H1 (cell line): ENCODE data around the gene BAIAP2. TPM values are rescaled to one million over a fixed set of nuclear protein-coding genes. Genes with fewer than 3 reads are reported as not detected.
A peak's percentile ranks its signal among the peaks of the same experiment; 100 is the strongest.

Experiments used
- CTCF ChIA-PET: fragments of 300-600 bp; sonication (Branson Sonifier 250); formaldehyde crosslinking; loops from one replicate; lab custom pipeline; 2021; ENCODE audit not compliant: partially characterized antibody; lab: Charles Lee
- POLR2A ChIA-PET: fragments of 300-600 bp; sonication (Branson Sonifier 250); formaldehyde crosslinking; loops from one replicate; lab custom pipeline; 2021; ENCODE audit warnings: inconsistent platforms; ENCODE audit not compliant: partially characterized antibody; lab: Charles Lee
- DNase-seq, 2 experiments: peaks; one replicate each; pipeline versions ENCODE4 v3.0.0 to v3.0.0-alpha.2; 2010 to 2022; ENCODE audit warnings: low spot score in 2 of 2, low read depth in 1 of 2, mixed read lengths in 1 of 2
- FAIRE-seq: peaks from 2 replicates; lab custom pipeline; 2011; peaks lifted over from hg19 to GRCh38; lab: Jason Lieb, UNC
- H2AFZ ChIP-seq: 2 replicates; pipeline ENCODE4 v1.8.1; 2012; ENCODE audit warnings: low read length, inconsistent platforms
- H2AK5ac ChIP-seq: 2 replicates; pipeline ENCODE4 v1.6.1; 2013; ENCODE audit warnings: low read depth, low read length
- H2BK120ac ChIP-seq: replicated peaks from 2 replicates; pipeline ENCODE3; 2013; ENCODE audit warnings: low read depth, low read length, inconsistent platforms
- H2BK12ac ChIP-seq: 2 replicates; pipeline ENCODE4 v1.6.1; 2013; ENCODE audit warnings: low read depth, low read length
- H2BK15ac ChIP-seq: 2 replicates; pipeline ENCODE4 v1.6.1; 2013; ENCODE audit warnings: low read length
- H2BK20ac ChIP-seq: 2 replicates; pipeline ENCODE4 v1.6.1; 2013; ENCODE audit warnings: low read length
- H2BK5ac ChIP-seq: 2 replicates; pipeline ENCODE4 v1.6.1; 2013; ENCODE audit warnings: low read depth, low read length
- H3K14ac ChIP-seq: 2 replicates; pipeline ENCODE4 v1.6.1; 2013; ENCODE audit warnings: inconsistent platforms; ENCODE audit not compliant: insufficient read length
- H3K18ac ChIP-seq: 2 replicates; pipeline ENCODE4 v1.6.1; 2013; ENCODE audit warnings: low read length; ENCODE audit errors: extremely low read depth
- H3K23ac ChIP-seq: 2 replicates; pipeline ENCODE4 v1.6.1; 2013; ENCODE audit warnings: inconsistent platforms; ENCODE audit not compliant: insufficient read length
- H3K23me2 ChIP-seq: 2 replicates; pipeline ENCODE4 v1.6.1; 2013; ENCODE audit warnings: low read depth, low read length
- H3K27ac ChIP-seq: 2 replicates; pipeline ENCODE4 v1.6.1; 2011; ENCODE audit warnings: low read depth, low read length, inconsistent platforms
- H3K27me3 ChIP-seq, 4 experiments: replicated peaks in 1 of 4; 1 replicate in 1 of 4; 2 replicates in 3 of 4; pipeline versions ENCODE4 v1.6.1 to v1.8.1; 2011 to 2013; ENCODE audit warnings: low read length in 3 of 4, mild to moderate bottlenecking in 3 of 4, inconsistent platforms in 2 of 4, mixed read lengths in 2 of 4, moderate library complexity in 1 of 4; ENCODE audit not compliant: control insufficient read depth in 3 of 4, insufficient read depth in 3 of 4; ENCODE audit errors: extremely low read depth in 1 of 4
- H3K36me3 ChIP-seq, 4 experiments: 2 replicates each; pipeline versions ENCODE4 v1.6.1 to v1.8.1; 2011 to 2013; ENCODE audit warnings: mild to moderate bottlenecking in 4 of 4, low read length in 3 of 4, moderate library complexity in 2 of 4, control low read depth in 1 of 4, inconsistent platforms in 1 of 4; ENCODE audit not compliant: insufficient read depth in 4 of 4, control insufficient read depth in 2 of 4
- H3K4ac ChIP-seq: replicated peaks from 2 replicates; pipeline ENCODE3; 2013; ENCODE audit warnings: low read length, low read depth, mixed read lengths, inconsistent platforms; ENCODE audit not compliant: insufficient read length
- H3K4me1 ChIP-seq, 4 experiments: replicated peaks in 1 of 4; 1 replicate in 1 of 4; 2 replicates in 3 of 4; pipeline versions ENCODE4 v1.6.1 to v1.8.1; 2011 to 2013; ENCODE audit warnings: low read length in 3 of 4, inconsistent platforms in 2 of 4, mixed read lengths in 1 of 4; ENCODE audit not compliant: insufficient read depth in 4 of 4, control insufficient read depth in 3 of 4
- H3K4me2 ChIP-seq, 2 experiments: 2 replicates each; pipeline versions ENCODE4 v1.6.1 to v1.8.1; 2011 to 2013; ENCODE audit warnings: low read depth in 2 of 2, low read length in 2 of 2, control low read depth in 1 of 2, inconsistent platforms in 1 of 2, mild to moderate bottlenecking in 1 of 2; ENCODE audit not compliant: insufficient read depth in 1 of 2
- H3K4me3 ChIP-seq, 4 experiments: fragments of 200-600, 300-600 bp in 1 of 4; sonication (generic), shearing (Covaris generic), sonication (Bioruptor Twin) in 1 of 4; 2 replicates each; pipeline versions ENCODE4 v1.5.1 to v1.8.1; 2011 to 2016; ENCODE audit warnings: low read length in 4 of 4, low read depth in 3 of 4, control low read depth in 2 of 4, inconsistent platforms in 2 of 4, mild to moderate bottlenecking in 2 of 4, mixed read lengths in 1 of 4, moderate library complexity in 1 of 4; ENCODE audit not compliant: insufficient read depth in 2 of 4; ENCODE audit errors: extremely low read depth in 1 of 4
- H3K56ac ChIP-seq: replicated peaks from 2 replicates; pipeline ENCODE3; 2013; ENCODE audit warnings: low read depth, mild to moderate bottlenecking, mixed read lengths, low read length, inconsistent platforms; ENCODE audit not compliant: insufficient read length
- H3K79me1 ChIP-seq: 2 replicates; pipeline ENCODE4 v1.6.1; 2013; ENCODE audit warnings: low read depth, low read length, control low read depth
- H3K79me2 ChIP-seq, 2 experiments: 2 replicates each; pipeline versions ENCODE4 v1.6.1 to v1.8.1; 2012 to 2013; ENCODE audit warnings: low read length in 2 of 2, mild to moderate bottlenecking in 2 of 2, inconsistent platforms in 1 of 2; ENCODE audit not compliant: insufficient read depth in 2 of 2, control insufficient read depth in 1 of 2
- H3K9ac ChIP-seq, 4 experiments: replicated peaks in 1 of 4; 1 replicate in 1 of 4; 2 replicates in 3 of 4; pipeline versions ENCODE4 v1.6.1 to v1.8.1; 2011 to 2013; ENCODE audit warnings: low read depth in 3 of 4, low read length in 3 of 4, control low read depth in 2 of 4, mild to moderate bottlenecking in 2 of 4, moderate library complexity in 2 of 4, inconsistent platforms in 1 of 4; ENCODE audit errors: extremely low read depth in 1 of 4
- H3K9me3 ChIP-seq, 2 experiments: 2 replicates each; pipeline versions ENCODE4 v1.6.1 to v1.8.1; 2012 to 2013; ENCODE audit warnings: mild to moderate bottlenecking in 2 of 2, moderate library complexity in 2 of 2, control low read depth in 1 of 2, inconsistent platforms in 1 of 2, low read depth in 1 of 2, low read length in 1 of 2, mixed read lengths in 1 of 2; ENCODE audit not compliant: insufficient read depth in 2 of 2
- H4K20me1 ChIP-seq, 2 experiments: replicated peaks in 1 of 2; 2 replicates each; pipeline versions ENCODE3 to v1.8.1; 2011 to 2013; ENCODE audit warnings: inconsistent platforms in 2 of 2, low read length in 2 of 2, mild to moderate bottlenecking in 1 of 2; ENCODE audit not compliant: insufficient read depth in 2 of 2, control insufficient read depth in 1 of 2
- H4K5ac ChIP-seq: 2 replicates; pipeline ENCODE4 v1.6.1; 2013; ENCODE audit warnings: low read length, low read depth, mixed read lengths, inconsistent platforms; ENCODE audit not compliant: insufficient read length
- H4K8ac ChIP-seq: 2 replicates; pipeline ENCODE4 v1.8.0; 2013; ENCODE audit warnings: mild to moderate bottlenecking, moderate library complexity, low read length, inconsistent platforms; ENCODE audit not compliant: insufficient read depth; ENCODE audit errors: extremely low read depth
- H4K91ac ChIP-seq: replicated peaks from 2 replicates; pipeline ENCODE3; 2013; ENCODE audit warnings: low read length, mixed read lengths, inconsistent platforms; ENCODE audit not compliant: insufficient read length
- CHD2 ChIP-seq: IDR thresholded peaks from 2 replicates; pipeline ENCODE4 v1.6.1; 2012; ENCODE audit warnings: low read length, improper control_type of control experiment
- CREB1 ChIP-seq: IDR thresholded peaks from 2 replicates; pipeline ENCODE4 v1.6.1; 2012; ENCODE audit warnings: inconsistent platforms
- CTBP2 ChIP-seq: IDR thresholded peaks from 2 replicates; pipeline ENCODE4 v1.7.0; 2011; ENCODE audit warnings: borderline replicate concordance, mild to moderate bottlenecking, moderate library complexity, mixed read lengths, low read length; ENCODE audit not compliant: insufficient read depth, insufficient read length
- EP300 ChIP-seq, 2 experiments: IDR thresholded peaks; 1 replicate in 1 of 2; 2 replicates in 1 of 2; pipeline ENCODE4 v1.6.1; 2011 to 2012; ENCODE audit warnings: low read depth in 2 of 2, low read length in 2 of 2, mild to moderate bottlenecking in 2 of 2, borderline replicate concordance in 1 of 2, inconsistent platforms in 1 of 2, moderate library complexity in 1 of 2
- MAFK ChIP-seq: IDR thresholded peaks from 2 replicates; pipeline ENCODE4 v1.6.1; 2012; ENCODE audit warnings: low read depth, mild to moderate bottlenecking, improper control_type of control experiment, low read length
- RAD21 ChIP-seq, 2 experiments: IDR thresholded peaks in 1 of 2; conservative IDR thresholded peaks in 1 of 2; 2 replicates each; pipeline ENCODE4 v1.6.1; 2011; ENCODE audit warnings: low read depth in 2 of 2, low read length in 2 of 2, improper control_type of control experiment in 1 of 2, inconsistent platforms in 1 of 2, mild to moderate bottlenecking in 1 of 2, moderate library complexity in 1 of 2
- SP2 ChIP-seq: IDR thresholded peaks from 2 replicates; pipeline ENCODE4 v1.6.1; 2012; ENCODE audit warnings: mild to moderate bottlenecking, low read length, inconsistent platforms
- SP4 ChIP-seq: IDR thresholded peaks from 2 replicates; pipeline ENCODE4 v1.6.1; 2012; ENCODE audit warnings: low read length, inconsistent platforms
- WGBS, 2 experiments: shearing (Covaris generic) in 1 of 2; methylation state at CpG; one replicate each; pipeline versions ENCODE4 v1.1.6 to v1.1.7; 2013 to 2015; ENCODE audit warnings: low lambda C conversion rate in 2 of 2, mixed read lengths in 2 of 2, inconsistent platforms in 1 of 2, low coverage in 1 of 2, missing lambda C conversion rate in 1 of 2; ENCODE audit not compliant: insufficient replicate concordance in 2 of 2, insufficient coverage in 1 of 2, insufficient read length in 1 of 2; ENCODE audit errors: extremely low coverage in 1 of 2, missing lambda C conversion rate in 1 of 2; 5-methylcytosine and 5-hydroxymethylcytosine counted together
- polyA plus RNA-seq, 7 experiments: library from polyadenylated mRNA; depleted of rRNA in 3 of 7; stranded (reverse) in 5 of 7; unstranded in 2 of 7; fragments of >200 nt in 5 of 7; fragments of 200-250 nt in 2 of 7; gene quantifications; 1 replicate in 5 of 7; 2 replicates in 1 of 7; 4 replicates in 1 of 7; pipeline versions ENCODE4 v1.2.1 to v1.2.3, GENCODE V29; 2011 to 2013; ENCODE audit warnings: missing spikeins in 2 of 7, mixed read lengths in 2 of 7
- total RNA-seq: library from RNA; stranded (reverse); fragmentation: NEBNext Ultra II Directional; extraction: Animal tissue kit (Norgen Biotek cat#: 25700); gene quantifications from 2 replicates; pipeline ENCODE4 v1.2.1, GENCODE V29; 2021
- TF ChIP-seq, protein P1 (sequence below): IDR thresholded peaks from 2 replicates; pipeline ENCODE4 v1.6.1; 2011; ENCODE audit warnings: low read depth, mild to moderate bottlenecking, low read length; ENCODE audit not compliant: insufficient read depth

The BAIAP2 gene
- total and polyA plus RNA-seq, 2 of the 8 experiments (the other 6 are each of a cell fraction or from before 2014, with no cell fraction given) = 10.0 to 22.8 TPM

DNA sequence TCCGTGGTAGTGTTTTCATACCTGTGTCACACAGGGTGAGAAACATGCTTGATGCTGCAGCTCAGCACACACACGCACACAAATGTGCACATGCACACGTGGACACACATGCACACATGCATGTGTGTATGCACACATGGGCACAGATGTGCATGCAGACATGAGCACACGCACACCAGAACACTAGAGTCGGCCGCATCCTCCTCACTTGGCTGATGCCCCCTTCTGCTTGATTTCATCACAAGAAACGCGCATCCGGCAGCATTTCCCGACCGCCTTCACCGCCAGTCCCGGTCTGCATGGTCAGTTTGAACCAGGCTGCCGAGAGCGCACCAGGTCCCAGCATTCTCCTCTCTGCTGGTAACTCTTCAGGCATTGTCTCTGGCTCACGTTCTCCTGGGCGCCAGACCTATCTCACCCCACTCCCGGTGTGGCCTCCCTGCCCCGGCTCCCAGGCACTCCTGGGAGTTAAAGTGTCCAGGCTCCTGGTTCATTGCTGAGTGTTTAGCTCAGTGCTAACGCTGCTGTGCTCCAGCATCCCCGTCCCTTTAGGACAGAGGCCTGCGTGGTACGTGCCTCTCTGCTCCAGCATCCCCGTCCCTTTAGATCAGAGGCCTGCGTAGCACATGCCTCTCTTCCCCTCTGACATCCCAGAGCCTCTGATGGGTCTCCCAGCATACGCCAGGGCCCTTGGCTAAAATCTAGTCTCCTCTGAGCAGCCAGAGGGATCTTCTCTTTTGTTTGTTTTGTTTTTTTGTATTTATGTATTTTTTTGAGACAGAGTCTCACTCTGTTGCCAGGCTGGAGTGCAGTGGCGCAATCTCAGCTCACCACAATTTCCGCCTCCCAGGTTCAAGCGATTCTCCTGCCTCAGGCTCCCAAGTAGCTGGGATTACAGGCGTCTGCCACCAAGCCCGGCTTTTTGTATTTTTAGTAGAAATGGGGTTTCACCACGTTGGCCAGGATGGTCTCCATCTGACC lies 16.0 kb downstream of the BAIAP2 start:
- H3K4me2 ChIP-seq = no peak overlapping the region
- peaks cover 15% of the 10 kb centered on the region for H3K79me1 ChIP-seq
- peaks cover 0 to 12% of the 10 kb centered on the region in 2 experiments; a peak in 1 of 4 replicates for H3K79me2 ChIP-seq
- H4K91ac ChIP-seq = peak overlapping the region; percentile 25
- no peak for FAIRE-seq
- peak overlapping the region; percentile 16; the same call in 1 of the 2 replicates for H2AK5ac ChIP-seq
- CTCF ChIA-PET = interaction anchor here (0.7 to 15.3 kb wide), 6 partner anchors 9 to 65 kb away, joined by 3 to 103 read pairs (median 8); no protein-coding TSS in a partner anchor
- no peaks in the 10 kb centered on the region; a peak in 1 of 8 replicates for H3K36me3 ChIP-seq
- no peak overlapping the region for H3K14ac ChIP-seq
- no peak for DNase-seq
- no peak overlapping the region for H2BK120ac ChIP-seq
- H2BK5ac ChIP-seq = peak overlapping the region; percentile 75; the same call in 1 of the 2 replicates
- no peak overlapping the region for H3K9ac ChIP-seq
- no peak overlapping the region for H2BK20ac ChIP-seq
- no peak overlapping the region for H3K4me3 ChIP-seq
- 0 out of 2 replicates have a peak overlapping the region, but pooled peaks have one; percentile 53 for H2BK15ac ChIP-seq
- no peak overlapping the region for H3K23ac ChIP-seq
- H4K20me1 ChIP-seq = peaks cover 0 to 18% of the 10 kb centered on the region in 2 experiments
- H3K27me3 ChIP-seq = no peaks in the 10 kb centered on the region
- H4K8ac ChIP-seq = peak overlapping the region; percentile 12; the same call in 1 of the 2 replicates
- H3K23me2 ChIP-seq = no peaks in the 10 kb centered on the region
- no peak overlapping the region for H3K18ac ChIP-seq
- POLR2A ChIA-PET = interaction anchor here (1.2 to 9.0 kb wide), 2 partner anchors 10 to 14 kb away, joined by 3 to 42 read pairs; partner anchors contain the start of gene BAIAP2
- WGBS, 2 experiments = 87% methylated on average over 32 of the region's 32 CpGs; no CpG with 5 or more reads in 1 of the 2 experiments
- H3K27ac ChIP-seq = no peak overlapping the region; the same call in 1 of the 2 replicates
- no peak overlapping the region for H2AFZ ChIP-seq
- H3K4me1 ChIP-seq = peaks cover 0 to 2% (median 0%) of the 10 kb centered on the region in 4 experiments; a peak in 1 of 7 replicates
- H3K9me3 ChIP-seq = no peaks in the 10 kb centered on the region
- H3K4ac ChIP-seq = no peak overlapping the region
- no peak overlapping the region for H3K56ac ChIP-seq
- no peak overlapping the region for H2BK12ac ChIP-seq
- no peak overlapping the region for H4K5ac ChIP-seq
- TF ChIP-seq RAD21 (IDR thresholded peaks at IDR 0.05 in 1 of 2, conservative IDR thresholded peaks at IDR 0.05 in 1 of 2; ENCODE audit: low read depth in 2 of 2, low read length in 2 of 2) = no peak
- TF ChIP-seq MAFK = no peak
- TF ChIP-seq EP300 (IDR thresholded peaks at IDR 0.05; ENCODE audit: borderline replicate concordance in 1 of 2, low read depth in 2 of 2, low read length in 2 of 2) = no peak
- TF ChIP-seq, protein P1, sequence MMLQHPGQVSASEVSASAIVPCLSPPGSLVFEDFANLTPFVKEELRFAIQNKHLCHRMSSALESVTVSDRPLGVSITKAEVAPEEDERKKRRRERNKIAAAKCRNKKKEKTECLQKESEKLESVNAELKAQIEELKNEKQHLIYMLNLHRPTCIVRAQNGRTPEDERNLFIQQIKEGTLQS = no peak
- TF ChIP-seq CREB1 = no peak
- no peak for TF ChIP-seq CHD2
- no peak for TF ChIP-seq SP2
- TF ChIP-seq CTBP2 = no peak
- TF ChIP-seq SP4 = no peak
